HepG2 (cell line): Measurements from ENCODE around the gene NEDD4L. TPM values are rescaled to one million over a fixed set of nuclear protein-coding genes. Genes with fewer than 3 reads are reported as not detected.
A peak's percentile ranks its signal among the peaks of the same experiment; 100 is the strongest.

Experiments
- ISX ChIP-seq: sonication (generic); formaldehyde crosslinking; conservative IDR thresholded peaks from 2 replicates; pipeline ENCODE4 v1.5.0; 2020; ENCODE audit warnings: missing genetic modification reagents
- NKX3-1 ChIP-seq: sonication (generic); formaldehyde crosslinking; IDR thresholded peaks from 2 replicates; pipeline ENCODE4 v1.5.0; 2020; ENCODE audit warnings: missing genetic modification reagents
- NR2C2 ChIP-seq: sonication (generic); formaldehyde crosslinking; IDR thresholded peaks from 2 replicates; pipeline ENCODE4 v1.4.0; 2020; ENCODE audit warnings: missing genetic modification reagents, mild to moderate bottlenecking, moderate library complexity, borderline replicate concordance
- NRL ChIP-seq: sonication (generic); formaldehyde crosslinking; IDR thresholded peaks from 2 replicates; pipeline ENCODE4 v1.5.0; 2020; ENCODE audit warnings: missing genetic modification reagents, mild to moderate bottlenecking, moderate library complexity, borderline replicate concordance
- RARG ChIP-seq: sonication (generic); formaldehyde crosslinking; IDR thresholded peaks from 2 replicates; pipeline ENCODE4 v1.4.0; 2020; ENCODE audit warnings: low read depth, mild to moderate bottlenecking, missing genetic modification reagents
- RFXANK ChIP-seq: IDR thresholded peaks from 2 replicates; pipeline ENCODE4 v1.6.1; 2016
- SKI ChIP-seq: fragments of 450-650 bp; IDR thresholded peaks from one replicate; pipeline ENCODE4 v1.6.1; 2018; ENCODE audit warnings: mild to moderate bottlenecking; ENCODE audit not compliant: partially characterized antibody
- SP4 ChIP-seq: sonication (generic); formaldehyde crosslinking; IDR thresholded peaks from 2 replicates; pipeline ENCODE4 v1.8.1; 2023; ENCODE audit warnings: mild to moderate bottlenecking, missing genetic modification reagents
- SSRP1 ChIP-seq: IDR thresholded peaks from 2 replicates; pipeline ENCODE4 v1.6.1; 2016; ENCODE audit warnings: control low read depth
- YEATS4 ChIP-seq: sonication (generic); formaldehyde crosslinking; IDR thresholded peaks from 2 replicates; pipeline ENCODE4 v1.4.0; 2020; ENCODE audit warnings: missing genetic modification reagents, borderline replicate concordance
- ZFP41 ChIP-seq: sonication (generic); formaldehyde crosslinking; IDR thresholded peaks from 2 replicates; pipeline ENCODE4 v1.4.0; 2020; ENCODE audit warnings: mild to moderate bottlenecking, missing genetic modification reagents, borderline replicate concordance
- ZNF256 ChIP-seq: sonication (generic); formaldehyde crosslinking; conservative IDR thresholded peaks from 2 replicates; pipeline ENCODE4 v1.4.0; 2020; ENCODE audit warnings: missing genetic modification reagents
- polyA plus RNA-seq, 8 experiments: library from polyadenylated mRNA; depleted of rRNA in 3 of 8; stranded (reverse) in 7 of 8; unstranded in 1 of 8; fragments of >200 nt; fragmentation: Illumina TruSeq in 4 of 8; extraction: Trizol in 4 of 8; gene quantifications; 2 replicates each; pipeline versions ENCODE4 v1.2.1 to v1.2.3, GENCODE V29; 2011 to 2016; ENCODE audit warnings: low read depth in 4 of 8, missing spikeins in 1 of 8, mixed read lengths in 1 of 8; ENCODE audit not compliant: insufficient read depth in 1 of 8
- total RNA-seq, 5 experiments: library from RNA; depleted of rRNA; stranded (reverse); fragments of >200 nt; fragmentation: Illumina TruSeq; extraction: Trizol; gene quantifications; 2 replicates each; pipeline ENCODE4 v1.2.3, GENCODE V29; 2016; ENCODE audit warnings: low read depth in 1 of 5
- TF ChIP-seq, protein P1 (sequence below): sonication (generic); formaldehyde crosslinking; IDR thresholded peaks from 2 replicates; pipeline ENCODE4 v1.4.0; 2020; ENCODE audit warnings: missing genetic modification reagents
- TF ChIP-seq, protein P2 (sequence below): sonication (generic); formaldehyde crosslinking; IDR thresholded peaks from 2 replicates; pipeline ENCODE4 v1.4.0; 2020; ENCODE audit warnings: mild to moderate bottlenecking, missing genetic modification reagents, borderline replicate concordance
- TF ChIP-seq, protein P3 (sequence below): sonication (generic); formaldehyde crosslinking; IDR thresholded peaks from 2 replicates; pipeline ENCODE4 v1.5.0; 2020; ENCODE audit warnings: mild to moderate bottlenecking, missing genetic modification reagents
- TF ChIP-seq, protein P4 (sequence below): IDR thresholded peaks from 2 replicates; pipeline ENCODE4 v1.6.1; 2016; ENCODE audit warnings: control low read depth
- TF ChIP-seq, protein P5 (sequence below): sonication (generic); formaldehyde crosslinking; IDR thresholded peaks from 2 replicates; pipeline ENCODE4 v1.4.0; 2020; ENCODE audit warnings: missing genetic modification reagents
- TF ChIP-seq, protein P6 (sequence below): sonication (generic); formaldehyde crosslinking; IDR thresholded peaks from 2 replicates; pipeline ENCODE4 v1.5.1; 2020; ENCODE audit warnings: missing genetic modification reagents, mild to moderate bottlenecking, borderline replicate concordance
- TF ChIP-seq, protein P7 (sequence below): sonication (generic); formaldehyde crosslinking; IDR thresholded peaks from 2 replicates; pipeline ENCODE4 v1.4.0; 2020; ENCODE audit warnings: low read depth, mild to moderate bottlenecking, missing genetic modification reagents

Gene NEDD4L
- total and polyA plus RNA-seq, 2 of the 13 experiments (the other 11 are each of a cell fraction or from before 2014, with no cell fraction given): 168 to 390 TPM

DNA sequence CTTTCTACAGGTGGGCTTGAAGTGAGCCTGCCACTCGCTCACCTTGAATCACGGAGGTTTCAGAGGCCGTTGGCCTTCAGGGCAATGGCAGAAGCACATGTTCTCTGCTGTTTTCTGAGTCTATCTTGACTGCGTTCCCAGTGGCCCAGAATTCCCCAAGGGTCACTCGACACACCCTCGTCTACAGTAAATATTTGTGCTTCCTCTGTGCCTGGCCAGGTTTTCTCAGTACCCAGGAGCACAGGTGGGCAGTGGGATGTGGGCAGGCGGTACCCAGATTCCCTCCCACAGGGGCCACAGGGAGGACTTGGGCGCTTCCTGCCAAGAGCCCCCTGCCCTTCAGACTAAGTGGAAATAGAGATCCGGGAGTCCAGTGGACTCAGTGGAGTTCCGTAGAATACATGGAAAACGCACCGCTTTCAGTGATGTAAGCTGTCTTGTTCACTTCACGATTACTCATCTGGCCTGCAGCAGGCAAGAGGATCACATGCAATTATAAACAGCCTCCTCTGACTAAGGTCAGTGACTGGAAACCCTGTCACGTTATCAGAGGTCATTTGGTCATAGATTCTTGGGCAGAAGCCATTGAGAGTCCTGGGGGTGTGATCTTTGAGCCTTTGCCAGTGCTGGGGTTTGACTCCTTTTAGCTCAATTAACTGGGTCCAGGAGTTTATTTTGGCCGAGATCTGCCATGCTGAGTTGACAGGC lies 179.8 kb downstream of the NEDD4L start (continued):
- TF ChIP-seq, protein P1, sequence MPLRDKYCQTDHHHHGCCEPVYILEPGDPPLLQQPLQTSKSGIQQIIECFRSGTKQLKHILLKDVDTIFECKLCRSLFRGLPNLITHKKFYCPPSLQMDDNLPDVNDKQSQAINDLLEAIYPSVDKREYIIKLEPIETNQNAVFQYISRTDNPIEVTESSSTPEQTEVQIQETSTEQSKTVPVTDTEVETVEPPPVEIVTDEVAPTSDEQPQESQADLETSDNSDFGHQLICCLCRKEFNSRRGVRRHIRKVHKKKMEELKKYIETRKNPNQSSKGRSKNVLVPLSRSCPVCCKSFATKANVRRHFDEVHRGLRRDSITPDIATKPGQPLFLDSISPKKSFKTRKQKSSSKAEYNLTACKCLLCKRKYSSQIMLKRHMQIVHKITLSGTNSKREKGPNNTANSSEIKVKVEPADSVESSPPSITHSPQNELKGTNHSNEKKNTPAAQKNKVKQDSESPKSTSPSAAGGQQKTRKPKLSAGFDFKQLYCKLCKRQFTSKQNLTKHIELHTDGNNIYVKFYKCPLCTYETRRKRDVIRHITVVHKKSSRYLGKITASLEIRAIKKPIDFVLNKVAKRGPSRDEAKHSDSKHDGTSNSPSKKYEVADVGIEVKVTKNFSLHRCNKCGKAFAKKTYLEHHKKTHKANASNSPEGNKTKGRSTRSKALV: no peak
- TF ChIP-seq SSRP1 (CRISPR knock-in tag) (no peak), YEATS4 (CRISPR knock-in tag) (no peak; the same call in 1 of the 2 replicates), ZNF256 (CRISPR knock-in tag) (no peak), RFXANK (CRISPR knock-in tag) (no peak), ZFP41 (CRISPR knock-in tag) (no peak), SKI (no peak), RARG (no peak), NKX3-1 (CRISPR knock-in tag) (no peak), SP4 (CRISPR knock-in tag) (no peak), ISX (CRISPR knock-in tag) (no peak), NR2C2 (peak; percentile 36), NRL (CRISPR knock-in tag) (no peak)
- TF ChIP-seq, protein P2, sequence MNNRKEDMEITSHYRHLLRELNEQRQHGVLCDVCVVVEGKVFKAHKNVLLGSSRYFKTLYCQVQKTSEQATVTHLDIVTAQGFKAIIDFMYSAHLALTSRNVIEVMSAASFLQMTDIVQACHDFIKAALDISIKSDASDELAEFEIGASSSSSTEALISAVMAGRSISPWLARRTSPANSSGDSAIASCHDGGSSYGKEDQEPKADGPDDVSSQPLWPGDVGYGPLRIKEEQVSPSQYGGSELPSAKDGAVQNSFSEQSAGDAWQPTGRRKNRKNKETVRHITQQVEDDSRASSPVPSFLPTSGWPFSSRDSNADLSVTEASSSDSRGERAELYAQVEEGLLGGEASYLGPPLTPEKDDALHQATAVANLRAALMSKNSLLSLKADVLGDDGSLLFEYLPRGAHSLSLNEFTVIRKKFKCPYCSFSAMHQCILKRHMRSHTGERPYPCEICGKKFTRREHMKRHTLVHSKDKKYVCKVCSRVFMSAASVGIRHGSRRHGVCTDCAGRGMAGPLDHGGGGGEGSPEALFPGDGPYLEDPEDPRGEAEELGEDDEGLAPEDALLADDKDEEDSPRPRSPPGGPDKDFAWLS (CRISPR knock-in tag): no peak
- TF ChIP-seq, protein P3, sequence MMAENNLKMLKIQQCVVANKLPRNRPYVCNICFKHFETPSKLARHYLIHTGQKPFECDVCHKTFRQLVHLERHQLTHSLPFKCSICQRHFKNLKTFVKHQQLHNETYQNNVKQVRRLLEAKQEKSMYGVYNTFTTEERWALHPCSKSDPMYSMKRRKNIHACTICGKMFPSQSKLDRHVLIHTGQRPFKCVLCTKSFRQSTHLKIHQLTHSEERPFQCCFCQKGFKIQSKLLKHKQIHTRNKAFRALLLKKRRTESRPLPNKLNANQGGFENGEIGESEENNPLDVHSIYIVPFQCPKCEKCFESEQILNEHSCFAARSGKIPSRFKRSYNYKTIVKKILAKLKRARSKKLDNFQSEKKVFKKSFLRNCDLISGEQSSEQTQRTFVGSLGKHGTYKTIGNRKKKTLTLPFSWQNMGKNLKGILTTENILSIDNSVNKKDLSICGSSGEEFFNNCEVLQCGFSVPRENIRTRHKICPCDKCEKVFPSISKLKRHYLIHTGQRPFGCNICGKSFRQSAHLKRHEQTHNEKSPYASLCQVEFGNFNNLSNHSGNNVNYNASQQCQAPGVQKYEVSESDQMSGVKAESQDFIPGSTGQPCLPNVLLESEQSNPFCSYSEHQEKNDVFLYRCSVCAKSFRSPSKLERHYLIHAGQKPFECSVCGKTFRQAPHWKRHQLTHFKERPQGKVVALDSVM (CRISPR knock-in tag): 0 out of 2 replicates have a peak, but pooled peaks have one; percentile 24
- TF ChIP-seq, protein P4, sequence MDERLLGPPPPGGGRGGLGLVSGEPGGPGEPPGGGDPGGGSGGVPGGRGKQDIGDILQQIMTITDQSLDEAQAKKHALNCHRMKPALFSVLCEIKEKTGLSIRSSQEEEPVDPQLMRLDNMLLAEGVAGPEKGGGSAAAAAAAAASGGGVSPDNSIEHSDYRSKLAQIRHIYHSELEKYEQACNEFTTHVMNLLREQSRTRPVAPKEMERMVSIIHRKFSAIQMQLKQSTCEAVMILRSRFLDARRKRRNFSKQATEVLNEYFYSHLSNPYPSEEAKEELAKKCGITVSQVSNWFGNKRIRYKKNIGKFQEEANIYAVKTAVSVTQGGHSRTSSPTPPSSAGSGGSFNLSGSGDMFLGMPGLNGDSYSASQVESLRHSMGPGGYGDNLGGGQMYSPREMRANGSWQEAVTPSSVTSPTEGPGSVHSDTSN (CRISPR knock-in tag): no peak
- TF ChIP-seq, protein P5, sequence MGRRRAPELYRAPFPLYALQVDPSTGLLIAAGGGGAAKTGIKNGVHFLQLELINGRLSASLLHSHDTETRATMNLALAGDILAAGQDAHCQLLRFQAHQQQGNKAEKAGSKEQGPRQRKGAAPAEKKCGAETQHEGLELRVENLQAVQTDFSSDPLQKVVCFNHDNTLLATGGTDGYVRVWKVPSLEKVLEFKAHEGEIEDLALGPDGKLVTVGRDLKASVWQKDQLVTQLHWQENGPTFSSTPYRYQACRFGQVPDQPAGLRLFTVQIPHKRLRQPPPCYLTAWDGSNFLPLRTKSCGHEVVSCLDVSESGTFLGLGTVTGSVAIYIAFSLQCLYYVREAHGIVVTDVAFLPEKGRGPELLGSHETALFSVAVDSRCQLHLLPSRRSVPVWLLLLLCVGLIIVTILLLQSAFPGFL (CRISPR knock-in tag): no peak
- TF ChIP-seq, protein P6, sequence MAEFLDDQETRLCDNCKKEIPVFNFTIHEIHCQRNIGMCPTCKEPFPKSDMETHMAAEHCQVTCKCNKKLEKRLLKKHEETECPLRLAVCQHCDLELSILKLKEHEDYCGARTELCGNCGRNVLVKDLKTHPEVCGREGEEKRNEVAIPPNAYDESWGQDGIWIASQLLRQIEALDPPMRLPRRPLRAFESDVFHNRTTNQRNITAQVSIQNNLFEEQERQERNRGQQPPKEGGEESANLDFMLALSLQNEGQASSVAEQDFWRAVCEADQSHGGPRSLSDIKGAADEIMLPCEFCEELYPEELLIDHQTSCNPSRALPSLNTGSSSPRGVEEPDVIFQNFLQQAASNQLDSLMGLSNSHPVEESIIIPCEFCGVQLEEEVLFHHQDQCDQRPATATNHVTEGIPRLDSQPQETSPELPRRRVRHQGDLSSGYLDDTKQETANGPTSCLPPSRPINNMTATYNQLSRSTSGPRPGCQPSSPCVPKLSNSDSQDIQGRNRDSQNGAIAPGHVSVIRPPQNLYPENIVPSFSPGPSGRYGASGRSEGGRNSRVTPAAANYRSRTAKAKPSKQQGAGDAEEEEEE (CRISPR knock-in tag): no peak
- TF ChIP-seq, protein P7, sequence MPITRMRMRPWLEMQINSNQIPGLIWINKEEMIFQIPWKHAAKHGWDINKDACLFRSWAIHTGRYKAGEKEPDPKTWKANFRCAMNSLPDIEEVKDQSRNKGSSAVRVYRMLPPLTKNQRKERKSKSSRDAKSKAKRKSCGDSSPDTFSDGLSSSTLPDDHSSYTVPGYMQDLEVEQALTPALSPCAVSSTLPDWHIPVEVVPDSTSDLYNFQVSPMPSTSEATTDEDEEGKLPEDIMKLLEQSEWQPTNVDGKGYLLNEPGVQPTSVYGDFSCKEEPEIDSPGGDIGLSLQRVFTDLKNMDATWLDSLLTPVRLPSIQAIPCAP (CRISPR knock-in tag): no peak
